CD4-positive, alpha-beta T cell (primary cell): ENCODE data around the gene PLEKHG2. TPM values are rescaled to one million over a fixed set of nuclear protein-coding genes. Genes with fewer than 3 reads are reported as not detected.
"Not testable (repeated sequence)": the region's sequence is repeated elsewhere in the genome, so short reads cannot be mapped to it uniquely, and the experiment has no call there.

Source experiments
- ATAC-seq: fragments of 200-7000 bp; cut with Tn5 transposase; one replicate; pipeline ENCODE4 v1.10.0; 2022; ENCODE audit warnings: mild to moderate bottlenecking; ENCODE audit not compliant: poor library complexity
- CTCF ChIA-PET: fragments of 350-600 bp; sonication (Branson Sonifier 250); formaldehyde crosslinking; loops from one replicate; lab custom pipeline; 2021; ENCODE audit warnings: antibody characterized with exemption, inconsistent platforms; lab: Charles Lee
- POLR2A ChIA-PET: fragments of 350-600 bp; sonication (Branson Sonifier 250); formaldehyde crosslinking; loops from one replicate; lab custom pipeline; 2021; ENCODE audit warnings: antibody characterized with exemption, inconsistent platforms; lab: Charles Lee
- DNase-seq, 14 experiments: peaks; one replicate each; pipeline ENCODE4 v3.0.0-alpha.2; 2013 to 2020; ENCODE audit warnings: mixed read lengths in 2 of 14
- H3K27ac ChIP-seq, 2 donors: one replicate each; pipeline versions ENCODE4 v1.5.1 to v1.7.0; 2013; ENCODE audit warnings: low read length in 2 of 2, low read depth in 1 of 2, mild to moderate bottlenecking in 1 of 2
- H3K27me3 ChIP-seq, 2 experiments: 1 replicate in 1 of 2; 2 replicates in 1 of 2; pipeline versions ENCODE4 v1.6.1 to v1.7.0; 2013; ENCODE audit warnings: low read length in 2 of 2, control low read depth in 1 of 2, mild to moderate bottlenecking in 1 of 2, moderate library complexity in 1 of 2; ENCODE audit not compliant: insufficient read depth in 2 of 2, control insufficient read depth in 1 of 2
- H3K36me3 ChIP-seq: one replicate; pipeline ENCODE4 v1.6.1; 2013; ENCODE audit warnings: low read length, control low read depth; ENCODE audit not compliant: insufficient read depth
- H3K4me1 ChIP-seq: one replicate; pipeline ENCODE4 v1.6.1; 2013; ENCODE audit warnings: low read length, control low read depth; ENCODE audit not compliant: insufficient read depth
- H3K4me3 ChIP-seq: one replicate; pipeline ENCODE4 v1.5.1; 2013; ENCODE audit warnings: mild to moderate bottlenecking, low read length, moderate library complexity
- H3K9me3 ChIP-seq, 2 experiments: 1 replicate in 1 of 2; 2 replicates in 1 of 2; pipeline versions ENCODE4 v1.6.1 to v1.7.0; 2013; ENCODE audit warnings: low read length in 2 of 2, mild to moderate bottlenecking in 2 of 2, control low read depth in 1 of 2, moderate library complexity in 1 of 2; ENCODE audit not compliant: control insufficient read depth in 1 of 2, insufficient read depth in 1 of 2
- H3K27ac Mint-ChIP-seq: one replicate; pipeline ENCODE4 v1.8.0; 2020; ENCODE audit warnings: mixed read lengths
- H3K27me3 Mint-ChIP-seq: one replicate; pipeline ENCODE4 v1.8.0; 2021; ENCODE audit warnings: mixed read lengths
- H3K36me3 Mint-ChIP-seq: one replicate; pipeline ENCODE4 v1.8.0; 2021; ENCODE audit warnings: low read depth, mixed read lengths
- H3K4me1 Mint-ChIP-seq: one replicate; pipeline ENCODE4 v1.8.0; 2021; ENCODE audit warnings: low read depth, mixed read lengths
- H3K4me3 Mint-ChIP-seq: one replicate; pipeline ENCODE4 v1.8.0; 2020; ENCODE audit warnings: mild to moderate bottlenecking, mixed read lengths
- H3K9me3 Mint-ChIP-seq: one replicate; pipeline ENCODE4 v1.8.0; 2020; ENCODE audit warnings: mixed read lengths
- intact Hi-C, 2 experiments: fragments of 100-400 bp; cut with DNase I in 1 of 2; cut with micrococcal nuclease in 1 of 2; formaldehyde crosslinking; loops; one replicate each; pipeline versions ENCODE4 v1.15.1 to v1.9.0; 2023 to 2025; cut with DNase I, micrococcal nuclease
- total RNA-seq, 174 experiments: library from RNA in 2 of 174; stranded (reverse) in 2 of 174; gene quantifications; one replicate each; pipeline ENCODE4 v1.2.3 and lab custom pipeline; 2021 to 2026
- TF ChIP-seq, protein P1 (sequence below): fragments of 200-600 bp; IDR thresholded peaks from one replicate; pipeline ENCODE4 v1.8.0; 2022; ENCODE audit warnings: antibody characterized with exemption, mild to moderate bottlenecking

PLEKHG2 gene
- total RNA-seq, 2 experiments from 2014 or later, result 80.6 to 81.4 TPM

DNA sequence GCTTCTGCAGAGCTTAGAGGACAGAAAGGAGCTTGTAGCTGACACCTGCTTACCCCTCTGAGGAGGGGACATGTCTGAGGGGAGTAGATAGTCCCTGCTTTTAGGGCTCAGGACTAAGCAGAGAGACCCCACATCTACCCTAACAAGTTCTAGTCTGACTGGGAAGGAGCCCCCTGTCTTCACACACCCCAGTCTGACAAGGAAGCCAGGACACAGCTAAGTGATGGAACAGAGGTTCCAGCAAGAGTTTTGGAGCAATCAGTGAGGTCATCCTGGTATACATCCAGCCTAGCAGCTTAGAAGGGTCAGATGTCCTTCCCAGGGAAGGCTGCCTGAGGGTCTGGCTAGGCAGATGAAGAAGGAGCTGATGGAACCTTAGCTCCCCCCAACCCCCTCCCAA lies 36.5 kb upstream of the PLEKHG2 start:
- no peaks in the 10 kb centered on the region for H3K27me3 Mint-ChIP-seq
- ChIA-PET CTCF (no interaction called here), POLR2A (no interaction called here)
- H3K27me3 ChIP-seq, result no peaks in the 10 kb centered on the region
- DNase-seq (no peak), ATAC-seq (no peak)
- no peak overlapping the region for H3K27ac Mint-ChIP-seq
- peaks cover 84% of the 10 kb centered on the region for H3K36me3 Mint-ChIP-seq
- H3K36me3 ChIP-seq, result peaks cover 79% of the 10 kb centered on the region
- H3K4me3 ChIP-seq, result no peak overlapping the region
- no peaks in the 10 kb centered on the region for H3K9me3 Mint-ChIP-seq
- H3K4me1 Mint-ChIP-seq, result no peaks in the 10 kb centered on the region
- H3K4me3 Mint-ChIP-seq, result no peak overlapping the region
- H3K9me3 ChIP-seq, result no peaks in the 10 kb centered on the region
- TF ChIP-seq, protein P1, sequence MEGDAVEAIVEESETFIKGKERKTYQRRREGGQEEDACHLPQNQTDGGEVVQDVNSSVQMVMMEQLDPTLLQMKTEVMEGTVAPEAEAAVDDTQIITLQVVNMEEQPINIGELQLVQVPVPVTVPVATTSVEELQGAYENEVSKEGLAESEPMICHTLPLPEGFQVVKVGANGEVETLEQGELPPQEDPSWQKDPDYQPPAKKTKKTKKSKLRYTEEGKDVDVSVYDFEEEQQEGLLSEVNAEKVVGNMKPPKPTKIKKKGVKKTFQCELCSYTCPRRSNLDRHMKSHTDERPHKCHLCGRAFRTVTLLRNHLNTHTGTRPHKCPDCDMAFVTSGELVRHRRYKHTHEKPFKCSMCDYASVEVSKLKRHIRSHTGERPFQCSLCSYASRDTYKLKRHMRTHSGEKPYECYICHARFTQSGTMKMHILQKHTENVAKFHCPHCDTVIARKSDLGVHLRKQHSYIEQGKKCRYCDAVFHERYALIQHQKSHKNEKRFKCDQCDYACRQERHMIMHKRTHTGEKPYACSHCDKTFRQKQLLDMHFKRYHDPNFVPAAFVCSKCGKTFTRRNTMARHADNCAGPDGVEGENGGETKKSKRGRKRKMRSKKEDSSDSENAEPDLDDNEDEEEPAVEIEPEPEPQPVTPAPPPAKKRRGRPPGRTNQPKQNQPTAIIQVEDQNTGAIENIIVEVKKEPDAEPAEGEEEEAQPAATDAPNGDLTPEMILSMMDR, result no peak
- no peaks in the 10 kb centered on the region for H3K4me1 ChIP-seq
- no peak overlapping the region for H3K27ac ChIP-seq
- intact Hi-C loops, result no loop called here

DNA sequence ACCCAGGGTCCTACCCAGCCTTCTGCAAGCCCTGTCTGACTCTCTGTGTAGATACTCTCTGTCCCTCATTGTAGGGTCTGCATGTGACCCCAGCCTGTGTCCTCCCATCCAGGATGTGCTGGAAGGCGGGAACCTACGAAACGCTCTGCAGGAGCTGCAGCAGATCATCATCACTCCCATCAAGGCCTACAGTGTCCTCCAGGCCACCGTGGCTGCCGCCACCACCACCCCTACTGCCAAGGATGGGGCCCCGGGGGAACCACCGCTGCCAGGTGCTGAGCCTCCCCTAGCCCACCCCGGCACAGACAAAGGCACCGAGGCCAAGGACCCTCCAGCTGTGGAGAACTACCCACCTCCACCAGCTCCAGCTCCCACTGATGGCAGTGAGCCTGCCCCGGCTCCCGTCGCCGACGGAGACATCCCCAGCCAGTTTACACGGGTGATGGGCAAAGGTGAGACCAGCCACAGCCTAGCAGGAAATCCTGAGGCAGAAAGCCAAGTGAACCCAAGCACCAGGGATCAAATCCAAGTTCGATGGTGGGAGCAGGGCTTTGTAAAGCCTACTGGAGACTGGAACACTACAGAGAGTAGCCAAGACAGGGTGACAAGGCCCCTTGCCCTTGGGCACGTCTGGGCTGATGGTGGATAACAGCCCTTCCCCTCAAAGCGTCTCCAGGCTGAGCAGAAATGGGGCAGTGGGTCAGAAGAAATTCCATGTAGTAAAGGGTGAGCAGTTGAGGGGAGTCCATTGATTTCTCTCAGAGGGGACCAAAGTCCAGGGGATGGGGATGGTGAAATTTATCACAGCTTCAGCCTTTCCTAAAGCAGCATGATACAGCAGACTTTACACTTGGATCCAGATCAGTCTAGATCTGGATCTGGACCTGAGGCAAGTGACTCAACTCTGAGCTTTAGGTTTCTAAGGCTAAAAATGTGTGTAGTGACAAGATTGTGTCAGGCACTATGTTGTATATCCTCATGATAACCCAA lies 34.8 kb upstream of the PLEKHG2 start:
- peaks cover 84% of the 10 kb centered on the region for H3K36me3 Mint-ChIP-seq
- H3K4me3 Mint-ChIP-seq, result no peak overlapping the region
- Histone ChIP-seq H3K4me3 (no peak overlapping the region), H3K4me1 (no peaks in the 10 kb centered on the region), H3K27me3 (no peaks in the 10 kb centered on the region), H3K9me3 (no peaks in the 10 kb centered on the region), H3K27ac (no peak overlapping the region), H3K36me3 (peaks cover 79% of the 10 kb centered on the region)
- POLR2A ChIA-PET, result no interaction called here
- DNase-seq (no peak), ATAC-seq (no peak)
- TF ChIP-seq, protein P1, result no peak
- H3K27me3 Mint-ChIP-seq, result no peaks in the 10 kb centered on the region
- no peak overlapping the region for H3K27ac Mint-ChIP-seq
- CTCF ChIA-PET, result no interaction called here
- no peaks in the 10 kb centered on the region for H3K9me3 Mint-ChIP-seq
- intact Hi-C loops, result no loop called here
- H3K4me1 Mint-ChIP-seq, result no peaks in the 10 kb centered on the region

DNA sequence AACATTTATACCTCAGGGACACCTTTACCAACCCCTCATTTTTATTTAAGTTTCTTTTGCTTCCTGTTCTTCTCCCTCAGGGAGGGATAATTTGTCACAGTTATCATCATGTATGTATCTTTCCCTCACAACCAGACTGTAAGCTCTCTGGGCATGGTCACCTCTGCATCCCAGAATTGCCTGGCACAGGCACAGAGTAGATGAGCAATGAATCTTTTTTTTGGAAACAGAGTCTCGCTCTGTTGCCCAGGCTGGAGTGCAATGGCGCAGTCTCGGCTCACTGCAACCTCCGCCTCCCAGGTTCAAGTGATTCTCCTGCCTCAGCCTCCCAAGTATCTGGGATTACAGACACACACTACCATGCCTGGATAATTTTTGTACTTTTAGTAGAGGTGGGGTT lies 33.1 kb upstream of the PLEKHG2 start:
- H3K4me1 ChIP-seq, ATAC-seq, H3K27me3 Mint-ChIP-seq, H3K4me3 Mint-ChIP-seq, DNase-seq, H3K9me3 Mint-ChIP-seq, POLR2A ChIA-PET, intact Hi-C loops, H3K27ac ChIP-seq, H3K9me3 ChIP-seq, H3K4me1 Mint-ChIP-seq, H3K27me3 ChIP-seq, H3K4me3 ChIP-seq: not testable (repeated sequence)
- peaks cover 86% of the 10 kb centered on the region for H3K36me3 ChIP-seq
- Mint-ChIP-seq H3K27ac (peak overlapping the region; percentile 47), H3K36me3 (peaks cover 93% of the 10 kb centered on the region)
- CTCF ChIA-PET, result interaction anchor here (1.7 kb wide), 1 partner anchor 37 kb away, joined by 4 read pairs; the partner anchor contains the start of gene SAMD4B
